ENCODE results near the gene ZNF761. TPM values are rescaled to one million over a fixed set of nuclear protein-coding genes. Genes with fewer than 3 reads are reported as not detected.

The ZNF761 gene
- total RNA-seq, 4 donors from 2014 or later, result 7.1 to 9.9 (median 8.9) TPM

- intact Hi-C loops (cut with DNase I; ENCODE audit: low total_unique reads), result no loop called here
- no peak for DNase-seq (ENCODE audit: low spot score in 2 of 2)
- 31 to 35% methylated on average over 7 of the region's 7 CpGs for WGBS, 2 donors
- TF ChIP-seq CTCF (IDR thresholded peaks at IDR 0.05) (no peak), POLR2A (IDR thresholded peaks at IDR 0.05) (no peak)
- H3K4me3 ChIP-seq (ENCODE audit: low read depth, poor library complexity, severe bottlenecking), result no peak overlapping the region
Measured at GRCh38 chr19:53504885-53505284, 73.1 kb downstream of the ZNF761 start.

- TF ChIP-seq POLR2A (IDR thresholded peaks at IDR 0.05) (no peak), CTCF (IDR thresholded peaks at IDR 0.05) (no peak)
- WGBS, 2 donors, result 56 to 72% methylated on average over 8 of the region's 8 CpGs
- intact Hi-C loops (cut with DNase I; ENCODE audit: low total_unique reads), result no loop called here
- H3K4me3 ChIP-seq (ENCODE audit: low read depth, poor library complexity, severe bottlenecking), result no peak overlapping the region
- DNase-seq (ENCODE audit: low spot score in 2 of 2), result no peak
Measured at GRCh38 chr19:53506728-53507127, 74.9 kb downstream of the ZNF761 start.

Other genes starting within 250 kb of the ZNF761 start
- 1 to 10 TPM; 2.4 to 4.9 (median 3.4) TPM for gene ZNF665, start 238.6 kb upstream of the ZNF761 start, total RNA-seq
- gene ZNF677, start 177.1 kb upstream of the ZNF761 start, total RNA-seq, result 10 to 100 TPM; 11.5 to 21.0 (median 17.8) TPM
- gene VN1R2, start 173.7 kb upstream of the ZNF761 start, total RNA-seq, result not detected
- not detected for gene VN1R4, start 164.3 kb upstream of the ZNF761 start, total RNA-seq
- 1 to 10 TPM; 4.7 to 7.9 (median 7.0) TPM for gene ZNF845, start 98.2 kb upstream of the ZNF761 start, total RNA-seq
- 10 to 100 TPM in 2 of 4 donors, 1 to 10 TPM in 2; 6.5 to 13.1 (median 10.1) TPM for gene ZNF525, start 66.3 kb upstream of the ZNF761 start, total RNA-seq
- 10 to 100 TPM in 1 of 4 donors, 1 to 10 TPM in 3; 8.3 to 11.6 (median 9.1) TPM for gene ZNF765, start 36.8 kb upstream of the ZNF761 start, total RNA-seq
- 1 to 10 TPM; 1.5 to 5.9 (median 3.4) TPM for gene ZNF813, start 35.7 kb downstream of the ZNF761 start, total RNA-seq
- gene ZNF331, start 106.2 kb downstream of the ZNF761 start, total RNA-seq, result 10 to 100 TPM; 17.6 to 28.0 (median 24.0) TPM
- gene DPRX, start 200.0 kb downstream of the ZNF761 start, total RNA-seq, result not detected